Epithelial cell of proximal tubule (primary cell): ENCODE data around the gene GRK5. TPM values are rescaled to one million over a fixed set of nuclear protein-coding genes. Genes with fewer than 3 reads are reported as not detected.

Source experiments
- DNase-seq: peaks from one replicate; pipeline ENCODE4 v3.0.0-alpha.2; 2011; ENCODE audit warnings: low read depth
- H3K4me3 ChIP-seq: 2 replicates; pipeline ENCODE4 v1.5.1; 2011; ENCODE audit warnings: low read depth, mild to moderate bottlenecking, low read length
- CTCF ChIP-seq: conservative IDR thresholded peaks from 2 replicates; pipeline ENCODE4 v1.5.1; 2012; ENCODE audit warnings: low read depth, mild to moderate bottlenecking, low read length
- total RNA-seq: library from RNA; depleted of rRNA; stranded (reverse); fragments of >200 nt; gene quantifications from 2 replicates; pipeline ENCODE4 v1.2.3, GENCODE V29; 2015

Gene GRK5
- total RNA-seq: 2.5 and 2.8 TPM in 2 replicates

DNA sequence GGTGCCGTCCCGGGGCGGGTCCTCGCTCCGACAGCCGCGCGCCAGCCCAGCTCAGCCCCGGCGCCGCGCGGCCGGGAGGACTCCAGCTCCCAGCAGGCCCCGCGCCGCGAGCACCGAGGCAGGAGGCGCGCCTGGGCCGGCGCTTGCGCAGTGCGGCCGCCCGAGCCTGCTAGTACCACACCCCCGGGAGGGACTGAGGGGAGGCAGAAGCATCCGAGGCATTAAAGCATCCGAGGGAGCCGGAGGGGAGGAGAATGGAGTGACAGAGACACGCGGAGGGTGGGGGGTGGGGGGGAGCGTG lies at the start of gene GRK5:
Gene GRK5, plus strand, starts transcription at position 206 of the 301 bp plus-strand sequence. CDS start 347 bp downstream, outside the sequence.
- TF ChIP-seq CTCF: no peak

GRCh38 chr10:119159332-119159731 lies 48.0 kb upstream of the GRK5 start:
- TF ChIP-seq CTCF: no peak
- no peak overlapping the region for H3K4me3 ChIP-seq
- DNase-seq: no peak

More for the DNA sequence above, at the start of gene GRK5:
- DNase-seq: no peak
- H3K4me3 ChIP-seq: peak within 1 kb of the TSS; percentile 73

DNA sequence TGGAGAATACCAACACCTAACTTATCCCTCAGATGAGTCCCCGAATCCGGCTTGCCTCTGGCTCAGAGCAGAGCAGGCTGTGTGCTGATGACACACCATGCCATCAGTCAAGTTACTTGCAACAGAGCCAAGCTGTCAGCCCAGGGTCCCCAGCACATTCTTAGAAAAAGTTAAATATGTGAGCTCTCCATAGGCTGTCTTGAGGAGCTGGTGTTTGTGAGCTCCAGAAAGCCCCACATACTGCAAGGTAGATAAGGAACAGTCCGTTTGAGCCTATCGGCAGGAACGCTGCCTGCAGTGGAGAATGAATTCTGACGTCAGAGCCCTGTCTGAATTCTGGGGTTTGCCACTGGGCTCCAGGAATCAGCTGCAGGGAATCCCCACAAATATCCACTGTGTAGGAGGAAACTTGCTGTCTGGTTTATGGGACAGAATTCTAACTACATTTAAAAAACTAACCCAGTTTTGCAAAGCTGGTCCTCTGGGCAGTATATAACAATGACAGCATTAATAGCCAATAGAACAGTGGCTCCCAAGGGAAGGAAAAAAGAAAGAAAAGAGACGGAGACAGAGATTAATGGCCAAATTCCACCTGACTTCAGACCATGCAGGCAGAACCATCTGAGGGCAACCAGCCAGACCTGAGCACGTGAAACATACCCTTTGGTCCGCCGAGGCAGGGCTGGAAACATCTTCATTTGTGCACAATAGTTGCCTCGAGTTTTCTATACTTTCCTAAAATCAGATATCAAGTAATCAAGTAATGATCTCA lies 45.5 kb upstream of the GRK5 start:
- no peak for DNase-seq
- TF ChIP-seq CTCF: peak; percentile 19
- no peak overlapping the region for H3K4me3 ChIP-seq

DNA sequence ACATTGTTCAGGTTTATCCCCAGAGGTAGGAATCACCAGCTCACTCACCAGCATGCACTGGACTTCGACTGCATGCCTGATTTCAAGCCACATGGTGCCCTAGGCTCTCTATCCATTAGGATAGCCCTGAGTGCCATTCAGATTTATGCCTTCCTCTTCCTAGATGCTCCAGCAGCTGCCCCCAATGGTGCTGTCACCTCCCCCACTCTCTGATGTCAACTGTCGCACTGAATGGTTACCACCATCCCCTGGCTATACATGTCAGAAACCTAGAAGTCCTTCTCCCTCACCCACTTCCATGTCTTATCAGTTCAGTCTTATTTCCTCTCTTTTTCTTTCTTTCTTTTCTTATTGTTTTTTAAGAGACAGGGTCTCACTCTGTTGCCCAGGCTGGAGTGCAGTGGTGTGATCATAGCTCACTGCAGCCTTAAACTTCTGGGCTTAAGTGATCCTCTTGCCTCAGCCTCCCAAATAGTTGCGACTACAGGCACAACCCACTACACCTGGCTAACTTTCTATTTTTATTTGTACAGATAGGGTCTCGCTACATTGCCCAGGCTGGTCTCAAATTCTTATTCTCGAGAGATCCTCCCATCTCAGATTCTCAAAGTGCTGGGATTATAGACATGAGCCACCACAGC lies 44.8 kb upstream of the GRK5 start:
- no peak for DNase-seq
- TF ChIP-seq CTCF: no peak
- H3K4me3 ChIP-seq: no peak overlapping the region

DNA sequence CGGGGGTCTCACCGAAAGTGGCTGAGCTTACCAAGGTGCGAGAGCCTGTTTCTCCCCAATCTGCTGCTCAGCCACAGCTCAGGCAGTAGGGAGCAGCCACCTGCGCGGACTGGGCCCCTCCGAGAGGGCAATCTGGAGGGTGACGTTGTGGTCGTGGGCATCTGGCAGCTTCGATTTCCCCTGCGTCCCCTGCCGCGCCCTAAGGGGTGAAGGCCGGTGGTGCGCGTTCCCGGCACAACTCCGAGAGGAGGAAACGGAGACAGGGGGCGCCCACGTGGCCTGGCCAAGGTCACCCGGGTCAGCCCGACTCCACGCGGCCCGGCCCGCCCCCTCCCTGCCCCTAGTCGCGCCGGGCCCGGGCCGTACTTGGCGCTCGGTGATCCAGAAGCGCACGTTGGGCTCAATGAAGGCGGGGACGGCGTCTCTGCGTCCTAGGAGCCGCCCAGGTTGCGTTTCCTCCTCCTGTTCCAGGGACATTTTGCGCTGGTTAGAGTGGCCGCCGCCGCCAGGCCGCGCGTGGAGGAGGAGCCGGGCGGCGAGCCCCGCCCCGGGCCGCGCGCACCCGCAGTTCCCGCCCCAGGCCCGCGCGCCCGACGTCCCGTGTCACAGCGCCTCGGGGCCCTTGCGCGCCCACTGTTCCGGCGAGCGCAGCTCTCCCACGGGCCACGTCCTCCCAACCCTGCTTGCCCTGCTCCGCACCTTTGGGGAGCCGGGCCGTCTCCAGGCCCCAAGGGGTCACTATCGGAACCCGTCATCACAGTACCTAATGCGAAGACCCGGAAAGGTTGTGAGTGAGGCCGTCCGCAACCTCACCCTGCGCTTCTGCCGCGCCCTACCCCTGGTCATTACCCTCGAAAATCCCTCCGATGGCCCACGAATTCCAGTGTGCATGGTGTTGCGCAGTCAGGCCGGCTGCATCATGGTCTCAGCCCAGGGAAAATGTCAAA lies 41.9 kb upstream of the GRK5 start, which contains the start of gene SFXN4:
Gene SFXN4, minus strand, starts transcription at position 544 of the 947 bp plus-strand sequence. Its CDS starts 67 bp downstream, at position 477.
- H3K4me3 ChIP-seq: peak within 1 kb of the TSS; percentile 84
- no peak for TF ChIP-seq CTCF
- no peak for DNase-seq

- DNase-seq: no peak
- peak overlapping the region; percentile 84 for H3K4me3 ChIP-seq
- no peak for TF ChIP-seq CTCF
Observed at GRCh38 chr10:119166118-119166500, 41.3 kb upstream of the GRK5 start.
